ENCODE measurements around the gene PCDHGA1.

Gene PCDHGA1

DNA sequence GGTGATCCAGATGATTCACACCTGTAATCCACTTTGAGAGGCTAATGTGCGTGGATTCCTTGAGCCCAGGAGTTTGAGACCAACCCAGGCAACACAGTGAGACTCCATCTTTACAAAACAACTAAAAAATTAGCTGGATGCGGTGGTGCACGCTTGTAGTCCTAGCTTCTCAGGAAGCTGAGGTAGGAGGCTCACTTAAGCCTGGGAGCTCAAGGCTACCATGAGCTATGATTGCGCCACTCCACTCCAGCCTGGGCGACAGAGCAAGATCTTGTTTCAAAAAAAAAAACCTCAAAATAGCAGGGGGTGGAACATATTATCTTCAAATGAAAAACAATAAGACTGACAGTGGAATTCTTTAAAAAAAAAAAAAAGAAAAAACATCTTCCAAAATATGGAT is 217.6 kb downstream of the PCDHGA1 start:
- no peak overlapping the region for H3K27ac ChIP-seq
- no peak for TF ChIP-seq Cebpa-rat (IDR thresholded peaks at IDR 0.05)
- H4K20me1 ChIP-seq = no peaks in the 10 kb centered on the region
- H3K4me1 ChIP-seq = no peaks in the 10 kb centered on the region; the same call in 1 of the 2 replicates
- H3K9me3 ChIP-seq = peaks cover 26% of the 10 kb centered on the region
- peaks cover 93% of the 10 kb centered on the region for H3K36me3 ChIP-seq
- no peak overlapping the region for H3K4me3 ChIP-seq
- no peaks in the 10 kb centered on the region for H3K27me3 ChIP-seq
- H3K9ac ChIP-seq = no peak overlapping the region
- no peak overlapping the region for H3K4me2 ChIP-seq

DNA sequence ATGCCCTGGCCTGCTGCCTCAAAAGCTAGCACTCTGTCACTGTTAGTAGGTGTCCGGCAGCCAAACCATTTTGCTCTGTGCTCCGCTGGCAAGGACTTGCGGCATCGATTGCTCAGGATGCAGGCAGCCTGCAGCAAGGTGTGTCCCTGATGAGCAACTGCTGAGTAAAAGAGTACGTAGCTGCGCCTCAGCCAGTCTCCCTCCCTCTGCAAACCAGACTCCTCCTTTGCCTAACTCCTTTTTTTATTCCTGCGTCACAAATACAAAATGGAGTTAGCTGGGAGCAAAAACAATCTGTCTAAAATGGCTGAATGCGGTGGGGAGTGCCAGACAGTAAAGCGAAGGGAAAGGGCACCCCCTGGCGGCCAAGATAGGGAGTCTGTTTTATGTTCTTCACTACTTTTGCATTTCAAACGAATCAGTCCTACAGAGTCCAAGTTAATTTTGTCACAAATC is 227.4 kb downstream of the PCDHGA1 start:
- TF ChIP-seq Cebpa-rat (IDR thresholded peaks at IDR 0.05) = no peak
- H3K27me3 ChIP-seq = no peaks in the 10 kb centered on the region
- H4K20me1 ChIP-seq = no peaks in the 10 kb centered on the region
- H3K36me3 ChIP-seq = peaks cover 88% of the 10 kb centered on the region
- peak overlapping the region; percentile 45; the same call in 1 of the 2 replicates for H3K9ac ChIP-seq
- no peak overlapping the region for H3K4me3 ChIP-seq
- peaks cover 14% of the 10 kb centered on the region for H3K4me1 ChIP-seq
- H3K4me2 ChIP-seq = peak overlapping the region; percentile 29
- H3K27ac ChIP-seq = peak overlapping the region; percentile 72
- H3K9me3 ChIP-seq = no peaks in the 10 kb centered on the region

DNA sequence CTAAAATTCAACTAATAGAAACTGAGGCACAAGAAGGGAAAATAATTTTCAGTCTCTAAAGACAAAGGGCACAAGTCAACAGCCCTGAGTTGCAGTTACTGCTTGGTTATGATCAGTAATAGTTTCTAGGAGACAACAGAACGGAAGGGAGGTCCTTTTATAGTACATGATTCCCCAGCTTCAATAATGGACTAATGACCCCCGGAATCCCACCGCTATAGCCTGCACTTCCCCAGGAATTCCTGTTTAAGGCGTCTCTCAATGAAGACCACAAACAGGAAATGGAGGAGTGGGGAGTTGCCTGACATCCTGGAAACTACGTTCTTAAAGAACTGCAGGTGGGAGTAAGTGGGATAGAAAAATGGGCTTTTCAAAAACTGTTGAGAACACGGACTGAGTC is 227.8 kb downstream of the PCDHGA1 start:
- H3K9me3 ChIP-seq = no peaks in the 10 kb centered on the region

DNA sequence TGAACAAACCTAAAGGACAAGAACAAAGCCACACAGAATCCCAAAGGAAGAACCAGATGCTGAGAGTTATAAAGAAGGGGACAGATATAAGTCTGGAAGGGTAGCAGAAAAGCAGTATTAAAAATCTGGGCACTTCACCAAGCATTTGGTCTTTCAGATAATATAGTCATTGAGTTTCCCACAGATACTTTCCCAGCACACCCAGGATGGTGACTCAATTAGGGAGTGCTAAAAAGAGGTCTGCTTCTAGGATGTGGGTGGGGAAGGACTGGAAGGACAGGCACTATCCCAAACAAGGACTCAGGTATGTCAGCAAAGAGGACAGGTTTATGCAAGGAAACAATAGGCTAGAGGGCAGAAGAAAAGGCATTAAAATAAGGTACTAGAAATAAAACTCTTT is 229.1 kb downstream of the PCDHGA1 start:
- Histone ChIP-seq H3K27me3 (no peaks in the 10 kb centered on the region), H3K9ac (no peak overlapping the region; the same call in 1 of the 2 replicates)

More for the DNA sequence above, 227.8 kb downstream of the PCDHGA1 start:
- Histone ChIP-seq H3K27ac (no peak overlapping the region; the same call in 1 of the 2 replicates), H3K4me2 (peak overlapping the region; percentile 39), H3K9ac (peak overlapping the region; percentile 13; the same call in 1 of the 2 replicates), H3K4me1 (peaks cover 14% of the 10 kb centered on the region), H3K4me3 (no peak overlapping the region), H3K36me3 (peaks cover 88% of the 10 kb centered on the region), H3K27me3 (no peaks in the 10 kb centered on the region), H4K20me1 (no peaks in the 10 kb centered on the region)
- TF ChIP-seq Cebpa-rat (IDR thresholded peaks at IDR 0.05) = no peak

DNA sequence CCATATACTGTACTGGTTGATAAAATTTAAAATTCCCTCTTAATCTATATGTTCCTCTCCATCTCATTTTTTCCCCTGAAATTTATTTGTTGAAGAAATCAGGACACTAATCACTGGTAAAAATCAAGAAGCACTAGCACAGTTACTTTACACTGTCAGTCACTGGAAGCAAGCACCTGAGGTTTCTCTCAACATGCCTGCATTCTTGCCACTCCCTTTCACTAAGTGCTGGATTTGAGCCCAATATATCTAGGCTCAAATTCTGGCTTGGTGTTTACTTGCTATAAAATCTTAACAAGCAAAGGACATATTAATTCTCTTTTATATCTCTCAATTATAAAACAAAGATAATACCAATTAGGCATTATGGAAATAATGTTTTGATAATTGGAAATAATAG is 229.8 kb downstream of the PCDHGA1 start:
- H3K27me3 ChIP-seq = no peaks in the 10 kb centered on the region
- peaks cover 14% of the 10 kb centered on the region for H3K4me1 ChIP-seq
- H3K9ac ChIP-seq = no peak overlapping the region
- no peaks in the 10 kb centered on the region for H3K9me3 ChIP-seq
- peaks cover 86% of the 10 kb centered on the region for H3K36me3 ChIP-seq
- no peaks in the 10 kb centered on the region for H4K20me1 ChIP-seq
- no peak overlapping the region for H3K4me3 ChIP-seq
- no peak overlapping the region for H3K27ac ChIP-seq
- TF ChIP-seq Cebpa-rat (IDR thresholded peaks at IDR 0.05) = no peak
- no peak overlapping the region for H3K4me2 ChIP-seq

More for the DNA sequence above, 229.1 kb downstream of the PCDHGA1 start:
- TF ChIP-seq Cebpa-rat (IDR thresholded peaks at IDR 0.05) = no peak
- Histone ChIP-seq H4K20me1 (no peaks in the 10 kb centered on the region), H3K36me3 (peaks cover 89% of the 10 kb centered on the region), H3K27ac (no peak overlapping the region), H3K4me1 (peaks cover 14% of the 10 kb centered on the region), H3K9me3 (no peaks in the 10 kb centered on the region), H3K4me3 (no peak overlapping the region), H3K4me2 (no peak overlapping the region)

DNA sequence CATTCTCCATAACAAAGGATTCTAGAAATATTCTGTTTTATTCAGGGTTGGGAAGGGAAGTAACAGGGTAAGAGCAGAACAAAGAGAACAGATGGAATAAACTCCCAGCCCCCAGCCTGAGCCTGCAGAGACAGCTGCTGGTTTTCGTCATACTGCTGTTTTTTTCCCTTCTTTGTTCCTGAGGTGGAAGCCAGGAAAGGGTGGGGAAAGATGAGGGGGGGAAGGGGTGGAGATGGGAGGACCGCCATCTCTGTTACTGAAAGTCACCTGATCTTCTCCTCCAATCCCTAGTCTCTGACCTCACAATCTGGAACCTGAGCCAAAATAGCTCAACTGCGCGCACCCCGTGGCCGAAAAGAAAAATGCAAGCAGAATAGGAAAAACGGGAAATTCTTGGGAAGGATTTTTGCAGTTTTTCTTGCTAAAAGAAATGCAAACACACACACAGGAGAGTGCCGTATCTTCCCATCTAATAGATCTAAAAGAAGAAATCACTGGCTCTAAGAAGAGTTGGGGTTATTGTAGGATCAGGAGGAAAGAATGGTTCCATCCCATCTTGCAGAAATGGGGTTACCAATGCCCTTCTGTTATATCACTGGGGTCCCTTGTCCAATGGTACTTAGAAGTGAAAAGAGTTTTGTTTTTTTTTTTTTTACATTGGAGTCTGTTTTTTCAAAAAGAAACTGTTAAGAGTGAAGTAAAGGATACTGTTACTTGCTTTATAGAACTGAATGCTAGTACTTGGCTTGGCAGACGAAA is 230.6 kb downstream of the PCDHGA1 start:
- Histone ChIP-seq H3K9ac (no peak overlapping the region), H3K4me3 (no peak overlapping the region), H3K4me2 (no peak overlapping the region), H4K20me1 (no peaks in the 10 kb centered on the region), H3K4me1 (peaks cover 14% of the 10 kb centered on the region), H3K9me3 (no peaks in the 10 kb centered on the region), H3K27ac (no peak overlapping the region), H3K27me3 (no peaks in the 10 kb centered on the region), H3K36me3 (peaks cover 85% of the 10 kb centered on the region)
- no peak for TF ChIP-seq Cebpa-rat (IDR thresholded peaks at IDR 0.05)

All from BLaER1 (cell line).